Activated CD8-positive, alpha-beta memory T cell treated with anti-CD3 and anti-CD28 coated beads for 4 hours (primary cell): ENCODE measurements around the gene LMOD2.

ENCODE experiments used
- DNase-seq, 2 donors: peaks; one replicate each; pipeline ENCODE4 v3.0.0-alpha.2; 2020; ENCODE audit warnings: low read depth in 2 of 2

LMOD2 gene

GRCh38 chr7:123639631-123640030 is 16.0 kb upstream of the LMOD2 start:
- no peak for DNase-seq

- no peak for DNase-seq
Measured at GRCh38 chr7:123640583-123640982, 15.1 kb upstream of the LMOD2 start.

GRCh38 chr7:123641901-123642300 is 13.8 kb upstream of the LMOD2 start:
- no peak for DNase-seq

GRCh38 chr7:123643495-123644441 is 11.9 kb upstream of the LMOD2 start:
- no peak for DNase-seq

DNA sequence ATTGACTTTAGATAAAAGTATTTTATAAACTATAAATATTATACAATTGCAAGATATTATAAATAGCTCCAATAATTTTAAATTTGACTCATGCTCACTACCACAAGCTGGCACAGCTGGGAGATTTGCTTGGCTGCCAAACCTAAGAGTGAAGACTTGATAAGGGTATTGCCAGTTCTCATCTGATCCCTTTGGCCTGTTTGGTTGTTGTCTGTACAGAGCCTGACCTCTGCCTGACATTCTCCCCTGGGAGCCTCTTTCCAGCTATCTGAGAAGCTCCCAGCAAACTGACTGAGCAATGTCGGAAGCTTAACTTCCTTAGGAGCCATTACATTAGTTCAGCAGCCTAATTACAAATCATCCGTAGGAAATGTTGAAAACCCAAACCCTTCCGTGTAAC is 10.2 kb upstream of the LMOD2 start:
- DNase-seq = no peak

DNA sequence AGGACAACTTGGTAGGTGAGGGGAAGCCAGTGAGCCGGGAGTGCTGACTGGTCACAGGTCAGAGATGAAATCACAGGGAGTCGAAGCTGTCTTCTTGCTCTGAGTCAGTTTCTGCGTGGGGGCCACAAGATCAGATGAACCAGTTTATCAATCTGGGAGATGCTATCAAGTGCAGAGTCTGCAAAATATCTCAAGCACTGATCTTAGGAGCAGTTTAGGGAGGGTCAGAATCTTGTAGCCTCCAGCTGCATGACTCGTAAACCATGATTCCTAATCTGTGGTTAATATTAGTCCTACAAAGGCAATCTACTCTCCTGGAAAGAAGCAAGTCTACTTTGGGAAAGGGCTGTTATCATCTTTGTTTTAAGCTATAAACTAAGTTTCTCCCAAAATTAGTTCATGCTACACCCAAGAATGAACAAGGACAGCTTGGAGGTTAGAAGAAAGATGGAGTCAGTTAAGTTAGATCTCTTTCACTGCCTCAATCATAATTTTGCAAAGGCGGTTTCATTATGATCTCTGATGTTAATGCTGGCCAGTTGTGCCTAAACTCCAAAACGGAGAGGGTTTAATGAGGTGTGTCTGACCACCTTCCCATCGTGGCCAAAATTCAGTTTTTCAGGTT is 8.4 kb upstream of the LMOD2 start:
- no peak for DNase-seq

DNA sequence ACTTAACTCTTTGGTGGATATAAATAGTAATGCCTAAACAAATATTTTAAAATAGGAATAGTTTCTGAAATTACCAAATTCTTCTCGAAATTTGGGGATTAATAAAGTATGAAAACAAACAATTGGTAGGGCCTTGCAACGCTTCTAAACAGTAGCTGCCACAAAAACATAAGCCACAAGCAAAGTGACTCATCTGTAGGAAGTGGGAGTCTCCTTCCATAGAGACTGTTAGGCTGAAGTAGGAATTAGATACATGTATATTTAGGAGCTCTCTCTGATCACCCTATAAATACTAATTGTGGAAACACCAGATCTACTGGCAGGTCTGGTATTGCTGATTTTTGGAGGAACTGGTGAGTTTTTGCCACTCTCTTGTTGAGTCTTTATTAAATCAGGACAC is 5.7 kb upstream of the LMOD2 start:
- no peak for DNase-seq

DNA sequence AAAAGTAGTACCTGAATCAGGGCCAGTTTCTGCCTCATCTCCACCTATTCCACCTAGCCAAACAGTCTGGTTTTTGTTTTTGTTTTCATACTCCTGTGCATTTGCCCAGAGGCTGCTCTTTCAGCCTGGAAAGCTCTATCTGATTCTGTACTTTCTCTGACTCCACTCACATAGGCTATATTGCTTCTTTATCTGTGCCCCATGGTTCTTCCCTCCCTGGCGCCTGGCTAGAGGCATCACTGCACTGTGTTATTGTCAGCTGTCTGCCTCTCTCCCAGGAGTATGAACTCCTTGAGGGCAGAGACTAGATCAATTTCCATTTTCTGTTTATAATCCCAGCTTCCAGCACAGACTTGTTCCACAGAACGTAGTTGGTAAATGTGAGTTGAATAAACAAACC is 5.1 kb upstream of the LMOD2 start:
- DNase-seq = no peak

- no peak for DNase-seq
Measured at GRCh38 chr7:123652406-123652805, 3.3 kb upstream of the LMOD2 start.

GRCh38 chr7:123653162-123653561 is 2.5 kb upstream of the LMOD2 start:
- DNase-seq = no peak

- no peak for DNase-seq
Measured at GRCh38 chr7:123656544-123657303, 1.1 kb downstream of the LMOD2 start.

DNA sequence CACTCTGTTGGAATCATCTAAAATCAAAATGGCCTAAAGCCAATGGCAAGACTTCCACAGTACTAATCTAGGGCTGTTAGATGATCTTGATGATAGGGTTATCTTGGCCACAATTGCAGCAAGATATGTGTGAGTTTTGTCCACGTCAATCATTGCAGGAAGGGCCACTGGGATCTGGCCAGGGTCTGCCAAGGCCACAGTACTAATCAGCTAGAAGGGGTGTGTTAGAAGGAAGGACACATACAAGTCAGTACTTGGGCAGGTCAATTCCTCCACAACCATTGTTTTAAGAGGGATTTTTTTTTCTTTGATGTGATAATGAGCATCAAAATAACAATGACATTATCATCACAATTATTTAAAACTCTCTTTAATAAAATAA is 1.6 kb downstream of the LMOD2 start:
- DNase-seq = no peak

- no peak for DNase-seq
Measured at GRCh38 chr7:123658023-123658422, 2.4 kb downstream of the LMOD2 start.

- no peak for DNase-seq
Measured at GRCh38 chr7:123660514-123661354, 5.1 kb downstream of the LMOD2 start.

GRCh38 chr7:123661765-123662164 is 6.1 kb downstream of the LMOD2 start:
- no peak for DNase-seq

DNA sequence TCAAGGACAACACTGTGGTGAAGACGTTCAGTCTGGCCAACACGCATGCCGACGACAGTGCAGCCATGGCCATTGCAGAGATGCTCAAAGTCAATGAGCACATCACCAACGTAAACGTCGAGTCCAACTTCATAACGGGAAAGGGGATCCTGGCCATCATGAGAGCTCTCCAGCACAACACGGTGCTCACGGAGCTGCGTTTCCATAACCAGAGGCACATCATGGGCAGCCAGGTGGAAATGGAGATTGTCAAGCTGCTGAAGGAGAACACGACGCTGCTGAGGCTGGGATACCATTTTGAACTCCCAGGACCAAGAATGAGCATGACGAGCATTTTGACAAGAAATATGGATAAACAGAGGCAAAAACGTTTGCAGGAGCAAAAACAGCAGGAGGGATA is 6.6 kb downstream of the LMOD2 start:
- DNase-seq = no peak

DNA sequence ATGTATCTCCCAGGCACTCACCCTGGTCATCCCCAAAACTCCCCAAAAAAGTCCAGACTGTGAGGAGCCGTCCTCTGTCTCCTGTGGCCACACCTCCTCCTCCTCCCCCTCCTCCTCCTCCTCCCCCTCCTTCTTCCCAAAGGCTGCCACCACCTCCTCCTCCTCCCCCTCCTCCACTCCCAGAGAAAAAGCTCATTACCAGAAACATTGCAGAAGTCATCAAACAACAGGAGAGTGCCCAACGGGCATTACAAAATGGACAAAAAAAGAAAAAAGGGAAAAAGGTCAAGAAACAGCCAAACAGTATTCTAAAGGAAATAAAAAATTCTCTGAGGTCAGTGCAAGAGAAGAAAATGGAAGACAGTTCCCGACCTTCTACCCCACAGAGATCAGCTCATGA is 7.1 kb downstream of the LMOD2 start:
- no peak for DNase-seq

DNA sequence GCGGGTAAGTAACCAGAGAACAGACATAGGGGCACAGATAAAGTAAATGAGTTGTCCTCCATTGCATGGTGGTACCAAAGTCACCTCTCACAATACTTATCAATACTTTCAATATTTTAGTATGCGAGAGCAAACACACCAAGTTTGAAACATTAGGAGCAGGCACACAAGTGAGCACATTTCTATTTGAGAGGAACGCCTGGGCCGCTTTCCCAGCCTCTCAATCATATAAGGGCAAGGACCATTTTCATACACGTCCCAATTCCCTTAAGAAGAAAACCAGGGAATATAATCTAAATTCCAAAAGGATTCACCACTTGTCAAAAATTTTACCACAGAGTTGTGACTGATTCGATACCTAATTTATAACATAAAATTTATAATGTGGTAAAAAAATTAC is 7.5 kb downstream of the LMOD2 start:
- DNase-seq = no peak

GRCh38 chr7:123665157-123665556 is 9.5 kb downstream of the LMOD2 start:
- DNase-seq = no peak

GRCh38 chr7:123665896-123666295 is 10.2 kb downstream of the LMOD2 start:
- DNase-seq = no peak

GRCh38 chr7:123666492-123666891 is 10.8 kb downstream of the LMOD2 start:
- DNase-seq = no peak

- DNase-seq = no peak
Measured at GRCh38 chr7:123669485-123669884, 13.8 kb downstream of the LMOD2 start.
